Lower lobe of right lung (tissue), 2 donors: ENCODE data around the gene YTHDF1. TPM values are rescaled to one million over a fixed set of nuclear protein-coding genes. Genes with fewer than 3 reads are reported as not detected.
"Not testable (repeated sequence)": the region's sequence is repeated elsewhere in the genome, so short reads cannot be mapped to it uniquely, and the experiment has no call there.

Source experiments
- ATAC-seq, 2 donors: fragments of 200-7000 bp; cut with Tn5 transposase; one replicate each; pipeline ENCODE4 v1.9.1; 2020 to 2022; ENCODE audit warnings: mild to moderate bottlenecking in 2 of 2, moderate library complexity in 2 of 2
- DNase-seq: peaks from one replicate; pipeline ENCODE4 v3.0.0-alpha.2; 2020
- H3K27ac ChIP-seq: fragments of 200-600 bp; one replicate; pipeline ENCODE4 v1.8.0; 2022
- H3K27me3 ChIP-seq: fragments of 200-600 bp; one replicate; pipeline ENCODE4 v1.8.0; 2022; ENCODE audit warnings: low read depth
- H3K36me3 ChIP-seq: fragments of 200-600 bp; one replicate; pipeline ENCODE4 v1.8.0; 2022; ENCODE audit warnings: mild to moderate bottlenecking
- H3K4me1 ChIP-seq: fragments of 200-600 bp; one replicate; pipeline ENCODE4 v1.8.0; 2022
- H3K4me3 ChIP-seq: fragments of 200-600 bp; one replicate; pipeline ENCODE4 v1.8.0; 2022; ENCODE audit warnings: mild to moderate bottlenecking
- H3K9me3 ChIP-seq: fragments of 200-600 bp; one replicate; pipeline ENCODE4 v1.8.0; 2022
- intact Hi-C: fragments of 100-400 bp; cut with DNase I; formaldehyde crosslinking; loops from one replicate; pipeline ENCODE4 v1.11.0; 2022
- total RNA-seq: library from RNA; stranded (reverse); fragmentation: NEBNext Ultra II Directional; extraction: Animal tissue kit (Norgen Biotek cat#: 25700); gene quantifications from one replicate; pipeline ENCODE4 v1.2.1, GENCODE V29; 2021
- TF ChIP-seq, protein P1 (sequence below): fragments of 200-600 bp; IDR thresholded peaks from one replicate; pipeline ENCODE4 v1.8.0; 2022; ENCODE audit warnings: antibody characterized with exemption, mild to moderate bottlenecking
- donor health status: DM: no; HTN: yes; CAD: no; lungs with severe emphysema.

Gene YTHDF1
- total RNA-seq, 1 donor from 2014 or later: 33.4 TPM

DNA sequence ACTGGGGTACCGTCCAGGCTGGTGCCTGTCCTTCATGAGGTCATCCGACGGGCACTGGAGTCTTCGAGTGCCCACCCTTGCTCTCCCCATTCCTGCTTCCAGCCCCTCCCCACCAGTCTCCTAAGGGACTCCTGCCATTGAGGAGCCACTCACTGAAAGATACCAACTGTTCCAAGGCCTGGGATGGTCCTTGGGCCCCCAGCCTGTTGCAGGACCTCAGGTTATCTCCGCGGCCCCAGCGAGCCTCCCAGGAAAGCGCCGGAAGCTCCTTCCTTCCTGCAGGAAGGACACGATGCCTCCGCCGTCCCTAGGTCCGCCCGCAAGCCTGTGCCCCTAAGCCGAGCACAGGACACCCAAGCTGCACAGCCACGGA lies 37.1 kb upstream of the YTHDF1 start:
- ATAC-seq (no peak), DNase-seq (no peak)
- H3K4me3 ChIP-seq: peak overlapping the region; percentile 35
- TF ChIP-seq, protein P1, sequence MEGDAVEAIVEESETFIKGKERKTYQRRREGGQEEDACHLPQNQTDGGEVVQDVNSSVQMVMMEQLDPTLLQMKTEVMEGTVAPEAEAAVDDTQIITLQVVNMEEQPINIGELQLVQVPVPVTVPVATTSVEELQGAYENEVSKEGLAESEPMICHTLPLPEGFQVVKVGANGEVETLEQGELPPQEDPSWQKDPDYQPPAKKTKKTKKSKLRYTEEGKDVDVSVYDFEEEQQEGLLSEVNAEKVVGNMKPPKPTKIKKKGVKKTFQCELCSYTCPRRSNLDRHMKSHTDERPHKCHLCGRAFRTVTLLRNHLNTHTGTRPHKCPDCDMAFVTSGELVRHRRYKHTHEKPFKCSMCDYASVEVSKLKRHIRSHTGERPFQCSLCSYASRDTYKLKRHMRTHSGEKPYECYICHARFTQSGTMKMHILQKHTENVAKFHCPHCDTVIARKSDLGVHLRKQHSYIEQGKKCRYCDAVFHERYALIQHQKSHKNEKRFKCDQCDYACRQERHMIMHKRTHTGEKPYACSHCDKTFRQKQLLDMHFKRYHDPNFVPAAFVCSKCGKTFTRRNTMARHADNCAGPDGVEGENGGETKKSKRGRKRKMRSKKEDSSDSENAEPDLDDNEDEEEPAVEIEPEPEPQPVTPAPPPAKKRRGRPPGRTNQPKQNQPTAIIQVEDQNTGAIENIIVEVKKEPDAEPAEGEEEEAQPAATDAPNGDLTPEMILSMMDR: no peak
- H3K36me3 ChIP-seq: no peaks in the 10 kb centered on the region
- H3K4me1 ChIP-seq: peaks cover 10% of the 10 kb centered on the region
- H3K27me3 ChIP-seq: peaks cover 68% of the 10 kb centered on the region
- H3K9me3 ChIP-seq: no peaks in the 10 kb centered on the region
- intact Hi-C loops: no loop called here
- H3K27ac ChIP-seq: no peak overlapping the region

DNA sequence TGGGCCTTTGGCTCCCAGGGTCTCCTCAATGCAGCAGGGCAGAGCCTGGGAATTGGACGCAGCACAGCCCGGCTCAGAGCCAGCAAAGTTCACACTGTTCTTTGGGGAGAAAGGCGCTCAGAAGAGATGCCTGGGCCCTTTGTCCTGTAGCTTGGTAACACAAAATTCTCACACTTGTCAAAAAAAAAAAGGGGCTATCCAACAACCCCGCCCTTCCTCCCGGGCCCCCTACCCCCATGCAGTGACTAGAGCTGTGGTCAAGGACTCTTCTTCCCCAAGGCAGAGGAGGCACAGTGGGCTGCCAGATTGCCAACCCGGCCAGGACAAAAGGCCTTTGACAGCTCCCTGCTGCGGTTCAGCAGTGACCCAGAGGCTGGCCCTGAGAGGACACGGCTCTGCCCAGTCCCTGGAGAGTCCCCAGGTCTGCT lies 36.4 kb upstream of the YTHDF1 start:
- ATAC-seq (no peak), DNase-seq (no peak)
- Histone ChIP-seq H3K4me3 (no peak overlapping the region), H3K27me3 (peaks cover 73% of the 10 kb centered on the region), H3K4me1 (peaks cover 10% of the 10 kb centered on the region), H3K36me3 (no peaks in the 10 kb centered on the region), H3K27ac (no peak overlapping the region), H3K9me3 (no peaks in the 10 kb centered on the region)
- intact Hi-C loops: no loop called here
- TF ChIP-seq, protein P1: no peak

DNA sequence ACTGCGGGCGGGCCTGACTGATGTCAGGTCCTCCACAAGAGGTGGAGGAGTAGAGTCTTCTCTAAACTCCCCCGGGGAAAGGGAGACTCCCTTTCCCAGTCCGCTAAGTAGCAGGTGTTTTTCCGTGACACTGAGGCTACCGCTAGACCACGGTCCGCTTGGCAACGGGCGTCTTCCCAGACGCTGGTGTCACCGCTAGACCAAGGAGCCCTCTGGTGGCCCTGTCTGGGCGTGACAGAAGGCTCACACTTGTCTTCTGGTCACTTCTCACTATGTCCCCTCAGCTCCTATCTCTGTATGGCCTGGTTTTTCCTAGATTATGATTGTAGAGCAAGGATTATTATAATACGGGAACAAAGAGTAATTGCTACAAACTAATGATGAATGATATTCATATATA lies 35.4 kb upstream of the YTHDF1 start:
- H3K4me3 ChIP-seq, DNase-seq, ATAC-seq, H3K9me3 ChIP-seq, H3K27ac ChIP-seq, H3K36me3 ChIP-seq, intact Hi-C loops, H3K4me1 ChIP-seq: not testable (repeated sequence)
- peaks cover 78% of the 10 kb centered on the region for H3K27me3 ChIP-seq

DNA sequence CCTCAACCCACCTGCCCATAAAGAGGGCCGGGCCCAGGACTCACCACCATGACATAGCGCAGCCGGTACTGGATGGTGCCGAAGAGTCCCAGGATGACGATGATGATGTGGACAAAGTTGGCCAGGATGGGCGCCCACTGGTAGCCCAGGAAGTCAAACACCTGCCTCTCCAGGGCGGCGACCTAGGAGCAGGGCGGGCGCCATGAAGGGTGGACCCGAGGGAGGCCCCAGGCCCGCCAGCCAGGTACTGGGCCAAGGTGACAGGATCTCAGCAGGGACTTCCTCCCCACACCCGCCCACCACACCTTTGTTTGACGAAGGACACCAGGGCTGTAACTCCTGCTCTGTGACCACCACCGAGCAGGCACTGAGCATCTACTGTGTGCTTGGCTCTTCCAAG lies 34.0 kb upstream of the YTHDF1 start:
- H3K9me3 ChIP-seq: no peaks in the 10 kb centered on the region
- H3K36me3 ChIP-seq: no peaks in the 10 kb centered on the region
- peaks cover 72% of the 10 kb centered on the region for H3K27me3 ChIP-seq
- TF ChIP-seq, protein P1: no peak
- ATAC-seq (no peak), DNase-seq (no peak)
- H3K4me1 ChIP-seq: peaks cover 10% of the 10 kb centered on the region
- H3K4me3 ChIP-seq: no peak overlapping the region
- intact Hi-C loops: no loop called here
- no peak overlapping the region for H3K27ac ChIP-seq

DNA sequence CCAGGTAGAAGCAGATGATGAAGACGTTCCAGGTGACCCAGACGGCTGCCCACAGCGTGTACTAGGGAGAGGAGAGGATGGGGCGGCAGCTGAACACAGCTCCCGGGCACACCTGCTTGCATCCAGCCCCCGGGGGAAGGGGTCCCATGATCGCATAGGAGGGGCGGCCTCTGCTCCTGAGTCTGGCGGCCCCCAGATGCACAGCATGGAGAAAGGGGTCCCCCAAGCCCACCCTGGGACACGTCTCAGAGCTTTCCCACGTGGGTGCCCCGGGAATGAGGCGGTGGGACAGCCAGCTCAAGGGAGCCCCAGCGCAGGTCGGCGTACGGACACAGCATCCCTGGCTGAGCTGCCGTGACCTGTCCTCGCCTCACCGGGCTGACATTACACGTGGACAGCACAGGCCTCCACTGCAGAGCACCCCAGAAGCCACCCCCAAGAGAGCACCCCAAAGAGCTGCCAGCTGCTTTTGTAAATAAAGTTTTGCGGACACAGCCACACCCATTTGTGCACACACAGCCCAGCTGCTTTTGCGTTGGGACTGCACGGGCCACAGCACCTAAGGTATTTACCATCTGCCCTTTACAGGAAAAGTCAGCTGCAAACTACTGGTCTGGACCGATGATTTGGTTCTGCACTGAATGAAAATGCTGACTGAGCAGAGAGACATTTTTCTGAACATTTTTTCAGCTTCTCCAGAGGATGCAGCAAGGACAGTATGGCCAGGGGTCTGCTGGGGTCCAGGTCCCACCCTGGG lies 33.1 kb upstream of the YTHDF1 start:
- peaks cover 63% of the 10 kb centered on the region for H3K27me3 ChIP-seq
- ATAC-seq: no peak
- no peaks in the 10 kb centered on the region for H3K9me3 ChIP-seq
- H3K4me1 ChIP-seq: peaks cover 10% of the 10 kb centered on the region
- H3K36me3 ChIP-seq: no peaks in the 10 kb centered on the region
- intact Hi-C loops: no loop called here
- no peak overlapping the region for H3K4me3 ChIP-seq
- TF ChIP-seq, protein P1: no peak
- no peak overlapping the region for H3K27ac ChIP-seq
- DNase-seq: no peak

DNA sequence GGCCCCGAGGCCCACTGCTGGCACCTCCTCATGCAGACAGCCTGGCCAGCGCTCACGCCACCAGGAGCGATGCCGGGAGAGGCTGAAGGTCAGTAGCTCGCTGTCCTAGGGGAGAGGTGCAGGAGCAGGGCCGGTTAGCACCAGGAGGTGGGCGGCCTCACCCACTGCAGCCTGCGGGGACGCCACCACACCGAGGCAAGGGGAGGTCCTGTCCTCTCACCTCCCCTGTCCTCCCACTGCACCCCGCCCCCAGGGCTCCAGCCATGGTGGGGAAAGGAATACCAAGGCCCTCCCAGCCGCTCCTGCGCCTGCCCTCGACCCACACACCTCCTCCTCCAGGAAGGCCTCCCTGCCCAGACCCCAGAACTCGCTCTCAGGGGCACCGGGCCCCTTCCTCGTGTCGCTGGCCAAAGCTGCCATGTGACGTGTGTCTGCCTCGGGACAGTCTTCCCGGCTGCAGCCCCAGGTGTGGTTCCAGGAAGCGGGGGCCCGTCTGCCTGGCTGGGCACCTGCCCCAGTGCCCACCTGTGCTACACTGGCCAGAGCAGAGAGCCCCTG lies 31.8 kb upstream of the YTHDF1 start:
- TF ChIP-seq, protein P1: no peak
- intact Hi-C loops: no loop called here
- ATAC-seq: no peak
- Histone ChIP-seq H3K9me3 (no peaks in the 10 kb centered on the region), H3K27ac (no peak overlapping the region), H3K27me3 (peaks cover 55% of the 10 kb centered on the region), H3K4me3 (no peak overlapping the region), H3K36me3 (no peaks in the 10 kb centered on the region), H3K4me1 (no peaks in the 10 kb centered on the region)
- no peak for DNase-seq
